Activated T-helper 2 cell treated with anti-CD3 and anti-CD28 coated beads, Interferon-gamma antibody, Interleukin-2, Interleukin-4, amounts not matched to agents 10 μg/mL and 5 μg/mL and 100 μg/mL, durations not matched to agents 14 hours and 24 hours and 36 hours (primary cell): ENCODE measurements around the gene NUMBL. TPM values are rescaled to one million over a fixed set of nuclear protein-coding genes. Genes with fewer than 3 reads are reported as not detected.
A peak's percentile ranks its signal among the peaks of the same experiment; 100 is the strongest.

ENCODE experiments used
- DNase-seq: peaks from one replicate; pipeline ENCODE4 v3.0.0; 2021; ENCODE audit warnings: low spot score
- H3K27ac Mint-ChIP-seq: one replicate; pipeline ENCODE4 v1.8.0; 2021; ENCODE audit warnings: mixed read lengths
- H3K27me3 Mint-ChIP-seq: one replicate; pipeline ENCODE4 v1.8.0; 2021; ENCODE audit warnings: low read depth, mixed read lengths
- H3K36me3 Mint-ChIP-seq: one replicate; pipeline ENCODE4 v1.8.0; 2021; ENCODE audit warnings: low read depth, mixed read lengths
- H3K4me1 Mint-ChIP-seq: one replicate; pipeline ENCODE4 v1.8.0; 2021; ENCODE audit warnings: low read depth, mixed read lengths
- H3K4me3 Mint-ChIP-seq: one replicate; pipeline ENCODE4 v1.8.0; 2021; ENCODE audit warnings: low read depth, mild to moderate bottlenecking, moderate library complexity, mixed read lengths
- H3K9me3 Mint-ChIP-seq: one replicate; pipeline ENCODE4 v1.8.0; 2021; ENCODE audit warnings: mixed read lengths
- intact Hi-C: fragments of 100-400 bp; cut with micrococcal nuclease; formaldehyde crosslinking; loops from one replicate; pipeline ENCODE4 v1.15.1; 2023
- total RNA-seq: library from RNA; stranded (reverse); gene quantifications from 2 replicates; pipeline ENCODE4 v1.2.3, GENCODE V29; 2022

NUMBL gene
- total RNA-seq, 1 donor from 2014 or later, result 18.0 TPM

DNA sequence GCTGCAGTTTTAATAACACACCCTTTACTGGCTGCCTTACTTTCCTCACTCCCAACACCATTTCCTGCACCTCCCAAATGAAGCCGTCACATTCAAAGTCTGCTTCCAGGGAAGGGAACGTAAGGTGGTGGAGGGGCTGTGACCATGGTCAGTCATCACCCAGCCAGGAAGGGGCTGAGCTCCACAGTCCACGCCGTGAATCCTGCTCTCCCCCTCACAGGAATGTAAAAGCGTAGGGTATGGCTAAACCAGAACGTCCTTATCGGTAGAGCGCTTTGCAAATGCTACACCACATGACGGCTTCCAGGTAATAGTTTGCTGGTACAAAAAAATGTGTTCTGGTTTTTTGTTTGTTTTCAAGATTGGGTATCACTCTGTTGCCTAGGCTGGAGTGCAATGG, 7.0 kb downstream of the NUMBL start:
- no peak for DNase-seq
- Mint-ChIP-seq H3K4me3 (no peak overlapping the region), H3K9me3 (no peaks in the 10 kb centered on the region), H3K36me3 (peaks cover 32% of the 10 kb centered on the region), H3K27me3 (no peaks in the 10 kb centered on the region), H3K27ac (no peak overlapping the region), H3K4me1 (no peaks in the 10 kb centered on the region)
- intact Hi-C loops, result no loop called here

DNA sequence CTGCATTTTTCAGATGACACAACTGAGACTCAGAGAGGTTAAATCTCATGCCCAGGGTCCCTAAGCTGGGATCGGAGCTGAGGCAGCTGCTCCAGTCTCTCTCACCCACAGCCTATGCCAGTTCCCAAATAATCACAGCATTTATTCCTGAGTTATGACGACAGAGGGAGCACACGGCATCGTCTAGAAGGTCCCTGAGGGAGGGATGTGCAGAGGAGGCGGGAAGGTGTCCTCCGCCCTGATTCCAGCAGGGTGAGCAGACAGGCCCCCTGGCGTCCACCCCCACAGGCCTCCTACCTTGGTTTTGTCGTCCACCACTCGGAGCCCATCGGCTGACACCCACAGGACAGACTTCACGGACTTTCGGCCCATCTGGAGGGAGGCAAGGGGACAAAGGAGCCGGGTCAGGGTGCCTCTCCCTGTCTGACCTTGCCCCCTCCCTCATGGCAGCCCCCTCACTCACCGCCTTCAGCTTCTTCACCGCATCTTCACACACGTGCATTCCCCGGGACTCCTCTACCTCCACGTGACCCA, 8.0 kb downstream of the NUMBL start:
- no peaks in the 10 kb centered on the region for H3K27me3 Mint-ChIP-seq
- intact Hi-C loops, result no loop called here
- peaks cover 35% of the 10 kb centered on the region for H3K36me3 Mint-ChIP-seq
- H3K4me3 Mint-ChIP-seq, result no peak overlapping the region
- no peak for DNase-seq
- H3K4me1 Mint-ChIP-seq, result no peaks in the 10 kb centered on the region
- H3K9me3 Mint-ChIP-seq, result no peaks in the 10 kb centered on the region
- no peak overlapping the region for H3K27ac Mint-ChIP-seq

DNA sequence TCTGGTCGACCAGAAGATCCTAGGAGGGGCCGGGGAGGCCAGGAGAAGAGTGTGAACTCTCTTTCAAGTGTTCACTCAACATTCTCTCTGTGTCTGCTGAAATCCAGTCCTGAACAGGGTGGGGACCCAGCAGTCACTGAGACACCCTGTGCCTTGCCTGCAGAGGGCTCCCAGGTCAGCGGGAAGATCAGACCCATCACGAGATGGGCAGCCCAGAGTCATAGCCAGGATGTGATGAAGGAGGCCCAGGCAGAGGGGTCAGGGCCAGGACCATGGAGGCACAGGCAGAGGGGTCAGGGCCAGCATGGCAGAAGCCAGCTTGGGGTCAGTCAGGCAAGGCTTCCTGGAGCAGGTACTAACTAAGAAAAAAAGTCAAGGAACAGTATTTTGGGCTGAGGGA, 9.4 kb downstream of the NUMBL start:
- Mint-ChIP-seq H3K36me3 (peaks cover 34% of the 10 kb centered on the region), H3K4me1 (no peaks in the 10 kb centered on the region), H3K27me3 (no peaks in the 10 kb centered on the region), H3K27ac (no peak overlapping the region), H3K9me3 (no peaks in the 10 kb centered on the region), H3K4me3 (no peak overlapping the region)
- intact Hi-C loops, result no loop called here
- DNase-seq, result no peak

DNA sequence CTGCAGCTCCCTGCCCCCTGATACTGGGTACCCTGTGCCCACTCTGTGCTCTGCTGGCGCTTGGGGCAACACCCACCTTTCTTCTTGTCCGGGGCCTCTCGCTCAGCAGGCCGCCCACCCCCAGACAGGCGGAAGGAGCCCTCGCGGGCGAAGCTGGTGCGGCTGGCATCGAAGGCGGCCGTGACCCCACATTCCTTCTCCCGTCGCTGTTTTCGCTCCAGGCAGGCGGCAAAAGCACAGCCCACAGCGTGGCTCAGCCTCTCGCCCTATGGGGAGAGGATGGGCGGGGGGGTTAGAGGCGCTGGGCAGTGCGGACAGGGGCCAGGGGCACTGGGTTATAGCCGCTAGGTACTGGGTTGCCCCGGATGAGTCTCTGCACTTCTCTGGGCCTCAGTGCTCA, 13.3 kb downstream of the NUMBL start:
- no peaks in the 10 kb centered on the region for H3K4me1 Mint-ChIP-seq

DNA sequence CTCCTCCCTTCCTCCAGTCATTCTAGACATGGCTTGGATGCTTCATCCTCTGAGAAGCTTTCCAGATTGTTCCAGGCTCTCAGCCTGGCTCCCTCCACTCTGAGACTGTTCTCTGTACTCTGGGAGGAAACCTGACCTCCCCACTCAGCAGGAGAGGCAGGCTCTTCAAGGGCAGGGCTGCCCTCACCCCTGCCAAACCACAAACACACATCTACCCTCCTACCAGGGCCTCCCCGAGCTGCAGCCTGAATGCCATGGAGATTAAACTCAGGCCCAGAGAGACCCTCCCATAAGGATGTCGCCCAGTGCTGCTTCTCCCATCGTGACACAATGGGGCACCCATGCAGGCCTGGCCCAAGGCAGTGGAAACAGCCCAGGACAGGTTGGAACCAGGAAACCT, 16.2 kb downstream of the NUMBL start:
- DNase-seq, result no peak
- Mint-ChIP-seq H3K4me3 (no peak overlapping the region), H3K27me3 (no peaks in the 10 kb centered on the region), H3K4me1 (no peaks in the 10 kb centered on the region), H3K36me3 (peaks cover 20% of the 10 kb centered on the region), H3K9me3 (no peaks in the 10 kb centered on the region), H3K27ac (peak overlapping the region; percentile 4)
- intact Hi-C loops, result no loop called here

More for the DNA sequence above, 13.3 kb downstream of the NUMBL start:
- H3K27me3 Mint-ChIP-seq, result no peaks in the 10 kb centered on the region
- no peak for DNase-seq
- H3K27ac Mint-ChIP-seq, result no peak overlapping the region
- intact Hi-C loops, result no loop called here
- no peak overlapping the region for H3K4me3 Mint-ChIP-seq
- peaks cover 22% of the 10 kb centered on the region for H3K36me3 Mint-ChIP-seq
- no peaks in the 10 kb centered on the region for H3K9me3 Mint-ChIP-seq

DNA sequence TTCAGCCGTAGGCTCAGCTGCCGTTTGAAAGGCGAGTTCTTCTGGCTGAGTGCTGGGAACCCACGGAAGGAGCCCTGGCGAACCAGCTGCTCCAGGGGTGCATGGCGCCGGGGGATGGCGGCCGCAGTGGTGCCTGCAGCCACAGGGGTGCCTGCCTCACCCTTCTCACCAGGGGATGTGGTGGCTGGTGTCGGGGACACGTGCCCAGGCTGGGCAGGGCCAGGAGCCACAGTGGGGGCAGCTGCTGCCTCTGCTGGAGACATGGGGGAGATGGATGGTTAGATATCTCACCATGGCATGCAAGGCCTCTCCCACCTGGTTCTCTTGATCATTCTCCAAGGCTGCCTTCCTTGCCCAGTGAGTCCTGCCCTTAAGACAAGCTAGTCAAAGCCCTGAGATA, 17.1 kb downstream of the NUMBL start:
- intact Hi-C loops, result no loop called here
- no peak overlapping the region for H3K4me3 Mint-ChIP-seq
- H3K27ac Mint-ChIP-seq, result no peak overlapping the region
- no peaks in the 10 kb centered on the region for H3K9me3 Mint-ChIP-seq
- H3K27me3 Mint-ChIP-seq, result no peaks in the 10 kb centered on the region
- no peak for DNase-seq
- H3K36me3 Mint-ChIP-seq, result peaks cover 29% of the 10 kb centered on the region
- H3K4me1 Mint-ChIP-seq, result no peaks in the 10 kb centered on the region

DNA sequence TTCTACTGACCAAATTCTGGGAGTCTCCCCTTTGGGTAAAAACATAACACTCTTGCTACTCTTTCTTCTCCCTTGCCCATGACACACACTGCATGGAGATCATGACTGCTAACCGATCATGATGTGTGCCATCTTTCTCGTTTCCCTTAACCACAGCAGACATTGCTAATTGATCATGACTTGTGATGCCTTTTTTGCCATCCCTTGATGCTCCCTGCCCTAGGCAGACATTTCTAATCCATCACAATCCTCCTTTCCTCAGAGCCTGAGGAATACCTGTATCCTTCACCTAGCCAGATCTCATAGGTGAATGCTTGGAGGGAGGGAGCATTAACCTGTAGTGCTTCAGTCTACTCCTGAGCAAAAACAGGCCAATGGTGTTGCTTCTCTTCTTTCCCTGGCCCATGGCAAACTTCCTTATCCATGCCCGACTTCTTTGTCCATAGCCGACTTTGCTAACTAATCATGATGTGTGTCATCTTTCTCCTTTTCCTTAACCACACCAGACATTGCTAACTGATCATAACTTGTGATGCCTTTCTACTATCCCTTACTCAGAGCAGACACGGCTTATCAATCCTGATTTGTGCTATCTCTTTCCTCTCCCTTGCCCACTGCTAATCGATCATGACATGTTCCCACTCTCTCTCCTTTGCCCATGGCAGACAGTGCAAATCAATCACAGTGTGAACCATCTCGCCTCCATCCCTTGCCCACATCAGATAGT, 17.7 kb downstream of the NUMBL start:
- no peak for DNase-seq
- no peak overlapping the region for H3K27ac Mint-ChIP-seq
- no peaks in the 10 kb centered on the region for H3K27me3 Mint-ChIP-seq
- no peak overlapping the region for H3K4me3 Mint-ChIP-seq
- intact Hi-C loops, result no loop called here
- H3K9me3 Mint-ChIP-seq, result no peaks in the 10 kb centered on the region
- H3K4me1 Mint-ChIP-seq, result no peaks in the 10 kb centered on the region
- peaks cover 30% of the 10 kb centered on the region for H3K36me3 Mint-ChIP-seq

DNA sequence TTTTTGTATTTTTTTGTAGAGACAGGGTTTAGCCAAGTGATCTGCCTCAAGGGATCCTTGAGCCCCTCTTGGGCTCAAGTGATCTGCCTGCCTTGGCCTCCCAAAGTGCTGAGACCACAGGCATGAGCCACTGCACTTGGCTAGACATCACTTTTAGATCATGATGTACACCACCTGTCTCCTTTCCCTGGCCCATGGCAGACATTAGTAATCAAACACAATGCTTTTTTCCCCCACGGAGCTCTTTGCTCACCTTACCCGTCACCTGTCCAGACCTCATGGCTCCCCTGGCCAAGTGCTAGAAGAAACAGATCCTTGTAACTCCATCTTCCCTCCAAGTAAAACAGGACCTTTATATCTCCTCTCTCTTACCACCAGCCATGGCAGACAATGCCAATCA, 18.4 kb downstream of the NUMBL start:
- Mint-ChIP-seq H3K36me3 (peaks cover 30% of the 10 kb centered on the region), H3K4me3 (no peak overlapping the region), H3K9me3 (no peaks in the 10 kb centered on the region), H3K27me3 (no peaks in the 10 kb centered on the region), H3K27ac (no peak overlapping the region), H3K4me1 (no peaks in the 10 kb centered on the region)
- DNase-seq, result no peak
- intact Hi-C loops, result no loop called here

DNA sequence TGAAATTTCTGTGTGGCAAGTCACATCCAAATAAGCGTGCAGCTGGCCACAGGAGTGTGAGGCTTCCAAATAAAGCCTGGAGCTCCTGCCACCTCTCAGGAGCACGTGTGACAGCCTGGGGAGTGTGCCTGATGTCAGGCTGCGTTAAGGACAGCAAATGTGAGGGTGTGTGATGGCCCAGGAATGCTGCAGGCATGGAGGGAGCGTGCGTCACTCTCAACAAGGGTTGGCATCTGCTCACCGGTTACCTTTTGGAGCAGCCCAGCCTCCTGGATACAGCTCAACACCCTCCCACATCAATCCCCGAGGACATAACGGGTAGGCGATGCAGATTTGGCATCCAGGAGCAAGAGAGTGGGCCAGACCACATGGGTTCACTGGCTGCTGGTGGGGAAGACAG, 19.0 kb downstream of the NUMBL start:
- intact Hi-C loops, result no loop called here
- H3K36me3 Mint-ChIP-seq, result peaks cover 36% of the 10 kb centered on the region
- peaks cover 5% of the 10 kb centered on the region for H3K4me1 Mint-ChIP-seq

DNA sequence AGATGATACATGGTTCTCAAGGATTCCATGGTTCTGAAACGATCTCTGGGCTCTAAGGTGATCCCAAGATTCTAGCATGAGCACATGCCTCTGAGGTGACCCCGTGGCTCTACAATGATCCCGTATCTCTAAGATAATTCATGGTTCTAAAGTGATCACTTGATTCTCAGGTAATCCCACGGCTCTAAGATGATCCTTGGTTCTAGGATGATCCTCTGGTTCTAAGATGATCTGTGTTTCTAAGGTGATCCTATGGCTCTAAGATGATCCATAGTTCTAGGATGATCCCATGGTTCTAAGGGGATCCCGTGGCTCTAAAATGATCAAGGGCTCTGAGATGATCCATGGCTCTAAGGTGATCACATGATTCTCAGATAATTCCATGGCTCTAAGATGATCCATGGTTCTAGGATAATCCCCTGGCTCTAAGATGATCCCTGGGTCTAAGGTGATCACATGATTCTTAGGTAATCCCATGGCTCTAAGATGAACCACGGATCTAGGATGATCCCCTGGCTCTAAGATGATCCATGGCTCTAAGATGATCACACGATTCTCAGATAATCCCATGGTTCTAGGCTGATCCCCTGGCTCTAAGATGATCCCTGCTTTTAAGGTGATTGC, 21.3 kb downstream of the NUMBL start:
- peaks cover 33% of the 10 kb centered on the region for H3K36me3 Mint-ChIP-seq
- peaks cover 8% of the 10 kb centered on the region for H3K4me1 Mint-ChIP-seq
- intact Hi-C loops, result no loop called here
- no peak for DNase-seq
- H3K27ac Mint-ChIP-seq, result no peak overlapping the region
- H3K4me3 Mint-ChIP-seq, result no peak overlapping the region
- no peaks in the 10 kb centered on the region for H3K9me3 Mint-ChIP-seq
- no peaks in the 10 kb centered on the region for H3K27me3 Mint-ChIP-seq

More for the DNA sequence above, 19.0 kb downstream of the NUMBL start:
- no peak for DNase-seq
- no peaks in the 10 kb centered on the region for H3K27me3 Mint-ChIP-seq
- H3K27ac Mint-ChIP-seq, result no peak overlapping the region
- H3K9me3 Mint-ChIP-seq, result no peaks in the 10 kb centered on the region
- no peak overlapping the region for H3K4me3 Mint-ChIP-seq

DNA sequence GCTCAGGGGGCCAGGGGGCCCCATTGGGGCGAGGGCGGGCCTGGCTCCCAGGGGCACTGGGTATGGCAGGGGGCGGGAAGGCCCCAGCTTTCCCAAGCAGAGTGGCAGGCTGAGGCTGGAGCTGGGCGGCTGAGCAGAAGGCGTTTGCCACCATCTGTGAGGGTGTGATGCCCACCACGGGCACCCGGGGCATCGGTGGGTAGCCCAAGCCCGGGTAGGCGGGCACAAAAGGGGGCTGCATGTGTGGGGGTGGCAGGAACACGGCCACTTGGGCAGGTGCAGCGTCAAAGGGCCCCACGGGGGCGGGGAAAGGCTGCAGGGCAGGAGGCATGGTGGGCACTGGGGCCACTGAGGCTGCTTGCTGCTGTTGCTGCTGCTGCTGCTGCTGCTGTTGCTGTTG, 22.8 kb downstream of the NUMBL start:
- no peak overlapping the region for H3K27ac Mint-ChIP-seq
- H3K36me3 Mint-ChIP-seq, result peaks cover 33% of the 10 kb centered on the region
- H3K4me1 Mint-ChIP-seq, result peaks cover 17% of the 10 kb centered on the region
- no peaks in the 10 kb centered on the region for H3K9me3 Mint-ChIP-seq
- no peak for DNase-seq
- intact Hi-C loops, result no loop called here
- H3K27me3 Mint-ChIP-seq, result no peaks in the 10 kb centered on the region
- H3K4me3 Mint-ChIP-seq, result no peak overlapping the region

DNA sequence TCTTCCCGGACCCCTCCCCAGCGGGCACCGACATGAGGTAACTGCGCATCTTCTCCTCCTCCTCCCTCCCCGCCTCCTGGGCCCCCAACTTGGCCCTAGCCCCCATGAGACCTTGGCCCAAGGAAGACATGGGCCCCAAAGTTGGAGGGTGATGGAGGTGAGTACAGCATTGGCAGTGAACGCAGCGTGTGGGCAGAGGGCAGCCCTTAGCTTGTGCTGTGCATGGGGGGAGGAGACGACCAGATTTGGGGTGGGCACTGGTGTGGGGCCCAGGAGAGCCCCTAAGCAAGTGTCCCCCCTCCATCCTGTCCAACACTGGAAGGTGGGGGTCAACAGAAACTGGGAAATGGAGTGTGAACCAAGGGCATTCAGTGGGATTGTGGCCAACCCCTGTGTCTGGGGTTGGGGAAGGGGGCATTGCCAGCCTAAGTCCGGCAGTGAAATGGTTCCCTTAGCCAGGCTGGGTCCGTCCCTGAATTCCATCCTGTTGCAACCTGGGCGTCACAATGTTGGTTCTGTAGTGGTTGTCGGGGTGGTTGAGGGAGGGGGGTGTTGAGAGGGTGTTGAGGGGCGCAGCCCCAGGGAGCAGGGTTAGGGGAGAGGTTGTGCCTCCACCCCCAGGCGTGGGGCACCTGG, 23.5 kb downstream of the NUMBL start:
- H3K27me3 Mint-ChIP-seq, result no peaks in the 10 kb centered on the region
- intact Hi-C loops, result no loop called here
- no peaks in the 10 kb centered on the region for H3K9me3 Mint-ChIP-seq
- no peak for DNase-seq
- H3K36me3 Mint-ChIP-seq, result peaks cover 33% of the 10 kb centered on the region
- H3K4me1 Mint-ChIP-seq, result peaks cover 17% of the 10 kb centered on the region
- no peak overlapping the region for H3K4me3 Mint-ChIP-seq
- no peak overlapping the region for H3K27ac Mint-ChIP-seq
